K562 (cell line): ENCODE results near the gene NFATC3.

Experiments
- ETV5 ChIP-seq: sonication (generic); formaldehyde crosslinking; IDR thresholded peaks from 2 replicates; pipeline ENCODE4 v1.4.0; 2020; ENCODE audit warnings: low read depth, mild to moderate bottlenecking, missing genetic modification reagents
- MTA3 ChIP-seq: fragments of 450-650 bp; formaldehyde crosslinking; IDR thresholded peaks from 2 replicates; pipeline ENCODE4 v1.6.1; 2017; ENCODE audit warnings: mild to moderate bottlenecking, borderline replicate concordance
- NFYB ChIP-seq: IDR thresholded peaks from 2 replicates; pipeline ENCODE4 v1.6.1; 2011; ENCODE audit warnings: mild to moderate bottlenecking, moderate library complexity; ENCODE audit not compliant: insufficient read length; ENCODE audit errors: extremely low read depth
- U2AF1 ChIP-seq: fragments of 200-400 bp; formaldehyde crosslinking; optimal IDR thresholded peaks from 2 replicates; pipeline ENCODE3; 2017; ENCODE audit warnings: mild to moderate bottlenecking, low read depth, low read length, moderate library complexity
- ZNF124 ChIP-seq: sonication (generic); formaldehyde crosslinking; IDR thresholded peaks from 2 replicates; pipeline ENCODE4 v1.8.1; 2022; ENCODE audit warnings: missing genetic modification reagents
- ZNF217 ChIP-seq: sonication (generic); formaldehyde crosslinking; IDR thresholded peaks from 2 replicates; pipeline ENCODE4 v1.8.0; 2022; ENCODE audit warnings: mild to moderate bottlenecking, missing genetic modification reagents

DNA sequence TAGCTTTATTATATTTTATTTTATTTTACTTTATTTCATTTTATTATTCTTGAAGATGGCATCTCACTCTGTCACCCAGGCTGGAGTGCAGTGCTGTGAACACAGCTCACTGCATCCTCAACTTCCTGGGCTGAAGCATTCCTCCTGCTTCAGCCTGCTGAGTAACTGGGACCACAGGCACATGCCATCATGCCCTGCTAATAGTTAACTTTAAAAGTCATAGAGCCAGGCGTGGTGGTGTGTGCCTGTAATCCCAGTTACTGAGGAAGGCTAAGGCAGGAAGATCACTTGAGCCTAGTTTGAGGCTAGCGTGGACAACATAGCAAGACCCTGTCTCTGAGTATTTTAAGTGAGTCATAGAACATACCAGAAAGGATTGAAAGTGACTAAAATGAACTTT lies 112.1 kb downstream of the NFATC3 start:
- TF ChIP-seq ZNF124 (CRISPR knock-in tag) = no peak
- TF ChIP-seq ETV5 (CRISPR knock-in tag) = no peak
- no peak for TF ChIP-seq NFYB
- TF ChIP-seq ZNF217 (CRISPR knock-in tag) = no peak
- TF ChIP-seq MTA3 = no peak
- TF ChIP-seq U2AF1 = no peak
